Naive thymus-derived CD4-positive, alpha-beta T cell (primary cell): ENCODE measurements around the gene CDK5. TPM values are rescaled to one million over a fixed set of nuclear protein-coding genes. Genes with fewer than 3 reads are reported as not detected.

Experiments used
- ATAC-seq: fragments of 150-1000 bp; cut with Tn5 transposase; 2 replicates; pipeline ENCODE4 v1.10.0; 2021; ENCODE audit warnings: mild to moderate bottlenecking, moderate library complexity
- CTCF ChIA-PET: fragments of 350-600 bp; sonication (Branson Sonifier 250); formaldehyde crosslinking; loops from one replicate; lab custom pipeline; 2021; ENCODE audit warnings: antibody characterized with exemption; lab: Charles Lee
- POLR2A ChIA-PET: fragments of 350-600 bp; sonication (Branson Sonifier 250); formaldehyde crosslinking; loops from one replicate; lab custom pipeline; 2021; ENCODE audit warnings: antibody characterized with exemption, inconsistent platforms; lab: Charles Lee
- DNase-seq, 9 donors: peaks; one replicate each; pipeline versions ENCODE4 v3.0.0 to v3.0.0-alpha.2; 2020 to 2022; ENCODE audit warnings: mixed read lengths in 1 of 9
- H3K27ac ChIP-seq: one replicate; pipeline ENCODE4 v1.7.0; 2013; ENCODE audit warnings: mild to moderate bottlenecking, low read depth, low read length, moderate library complexity
- H3K27me3 ChIP-seq, 2 donors: one replicate each; pipeline ENCODE4 v1.7.0; 2013; ENCODE audit warnings: low read length in 2 of 2, mild to moderate bottlenecking in 2 of 2, moderate library complexity in 2 of 2; ENCODE audit not compliant: control insufficient read depth in 2 of 2, insufficient read depth in 2 of 2
- H3K36me3 ChIP-seq, 3 experiments: 1 replicate in 2 of 3; 2 replicates in 1 of 3; pipeline ENCODE4 v1.7.0; 2013; ENCODE audit warnings: low read length in 3 of 3, mild to moderate bottlenecking in 3 of 3, moderate library complexity in 1 of 3; ENCODE audit not compliant: insufficient read depth in 3 of 3, control insufficient read depth in 2 of 3
- H3K4me1 ChIP-seq, 2 donors: one replicate each; pipeline ENCODE4 v1.7.0; 2013; ENCODE audit warnings: low read length in 2 of 2, mild to moderate bottlenecking in 2 of 2, moderate library complexity in 1 of 2; ENCODE audit not compliant: control insufficient read depth in 2 of 2, insufficient read depth in 2 of 2
- H3K4me3 ChIP-seq: 2 replicates; pipeline ENCODE4 v1.7.0; 2013; ENCODE audit warnings: mild to moderate bottlenecking, low read length
- H3K9me3 ChIP-seq, 3 experiments: 1 replicate in 2 of 3; 2 replicates in 1 of 3; pipeline ENCODE4 v1.7.0; 2013; ENCODE audit warnings: low read length in 3 of 3; ENCODE audit not compliant: control insufficient read depth in 2 of 3
- H3K27ac Mint-ChIP-seq, 9 donors: one replicate each; pipeline ENCODE4 v1.8.0; 2020 to 2022; ENCODE audit warnings: mixed read lengths in 9 of 9, mild to moderate bottlenecking in 8 of 9, moderate library complexity in 5 of 9, inconsistent platforms in 2 of 9
- H3K27me3 Mint-ChIP-seq, 5 donors: one replicate each; pipeline ENCODE4 v1.8.0; 2021 to 2022; ENCODE audit warnings: mixed read lengths in 5 of 5, mild to moderate bottlenecking in 1 of 5
- H3K36me3 Mint-ChIP-seq, 5 donors: one replicate each; pipeline ENCODE4 v1.8.0; 2020 to 2022; ENCODE audit warnings: mixed read lengths in 5 of 5, mild to moderate bottlenecking in 3 of 5, inconsistent platforms in 1 of 5
- H3K4me1 Mint-ChIP-seq, 7 donors: one replicate each; pipeline ENCODE4 v1.8.0; 2020 to 2022; ENCODE audit warnings: mixed read lengths in 7 of 7, mild to moderate bottlenecking in 3 of 7, inconsistent platforms in 1 of 7
- H3K4me3 Mint-ChIP-seq, 10 donors: one replicate each; pipeline ENCODE4 v1.8.0; 2020 to 2022; ENCODE audit warnings: mild to moderate bottlenecking in 10 of 10, mixed read lengths in 10 of 10, moderate library complexity in 6 of 10, inconsistent platforms in 2 of 10
- H3K9me3 Mint-ChIP-seq, 11 donors: one replicate each; pipeline ENCODE4 v1.8.0; 2020 to 2022; ENCODE audit warnings: mixed read lengths in 11 of 11, mild to moderate bottlenecking in 4 of 11, inconsistent platforms in 1 of 11, moderate library complexity in 1 of 11
- intact Hi-C, 2 donors: fragments of 100-400 bp; cut with micrococcal nuclease; formaldehyde crosslinking; loops; one replicate each; pipeline ENCODE4 v1.15.1; 2023
- polyA plus RNA-seq, 2 donors: library from polyadenylated mRNA; unstranded; fragments of 300-500 nt; fragmentation: Illumina TruSeq; gene quantifications; one replicate each; pipeline ENCODE4 v1.2.3, GENCODE V29; 2021
- total RNA-seq, 6 experiments: library from RNA in 5 of 6; stranded (reverse) in 5 of 6; gene quantifications; 1 replicate in 5 of 6; 2 replicates in 1 of 6; pipeline ENCODE4 v1.2.3 and lab custom pipeline; 2021 to 2026

CDK5 gene
- total and polyA plus RNA-seq, 7 experiments from 2014 or later = 4.2 to 20.2 (median 7.7) TPM

DNA sequence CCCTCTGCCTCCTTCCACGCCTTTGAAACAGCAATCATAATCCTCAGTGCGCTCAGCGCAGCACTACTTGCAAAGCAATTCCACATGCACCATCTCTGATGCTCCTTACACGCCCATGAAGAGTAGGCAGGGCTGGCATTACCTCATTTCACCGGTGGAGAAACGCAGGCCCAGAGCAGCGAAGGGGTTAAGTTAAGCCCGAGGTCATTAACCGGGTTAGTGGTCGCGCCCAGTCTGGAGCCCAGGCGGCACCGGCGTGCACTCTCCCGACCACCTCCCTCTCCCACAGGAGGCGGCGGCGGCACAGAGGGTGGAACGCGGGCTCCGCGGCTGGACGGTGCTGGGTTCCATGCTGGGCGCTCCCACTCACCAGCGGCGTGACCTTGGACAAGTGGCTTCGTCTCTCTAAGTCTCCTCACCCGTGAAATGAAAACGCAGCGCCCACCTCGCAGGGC is 22.4 kb upstream of the CDK5 start:
- Mint-ChIP-seq H3K27me3 (peaks cover 0 to 6% (median 0%) of the 10 kb centered on the region in 5 donors), H3K4me3 (peak overlapping the region; percentile 85 to 96 (median 88)), H3K9me3 (peaks cover 0 to 3% (median 0%) of the 10 kb centered on the region in 11 donors), H3K4me1 (peaks cover 20 to 46% (median 33%) of the 10 kb centered on the region in 7 donors), H3K36me3 (peaks cover 0 to 11% (median 0%) of the 10 kb centered on the region in 5 donors), H3K27ac (peak overlapping the region; percentile 72 to 90 (median 87))
- intact Hi-C loops = loop anchor here (1.0 to 10.0 kb wide), 18 partner anchors 22 to 1935 kb away; partner anchors contain the start of genes ABCB8 (in 2 of the 2), RHEB (in 2 of the 2), ABCF2 (in 1 of the 2) and KMT2C (in 1 of the 2)
- ChIA-PET POLR2A (interaction anchor here (1.0 to 1.6 kb wide), 4 partner anchors 18 to 61 kb away, joined by 3 to 10 read pairs (median 4); partner anchors contain the start of genes ABCB8 and SLC4A2), CTCF (no interaction called here)
- Histone ChIP-seq H3K4me3 (peak overlapping the region; percentile 86), H3K9me3 (no peaks in the 10 kb centered on the region), H3K36me3 (peaks cover 0 to 32% (median 0%) of the 10 kb centered on the region in 3 experiments), H3K27ac (peak overlapping the region; percentile 93), H3K4me1 (peaks cover 37 to 39% of the 10 kb centered on the region in 2 donors), H3K27me3 (no peaks in the 10 kb centered on the region)
- ATAC-seq = peak; percentile 0
- peak in 1 of 9 donors; percentile 27 for DNase-seq

DNA sequence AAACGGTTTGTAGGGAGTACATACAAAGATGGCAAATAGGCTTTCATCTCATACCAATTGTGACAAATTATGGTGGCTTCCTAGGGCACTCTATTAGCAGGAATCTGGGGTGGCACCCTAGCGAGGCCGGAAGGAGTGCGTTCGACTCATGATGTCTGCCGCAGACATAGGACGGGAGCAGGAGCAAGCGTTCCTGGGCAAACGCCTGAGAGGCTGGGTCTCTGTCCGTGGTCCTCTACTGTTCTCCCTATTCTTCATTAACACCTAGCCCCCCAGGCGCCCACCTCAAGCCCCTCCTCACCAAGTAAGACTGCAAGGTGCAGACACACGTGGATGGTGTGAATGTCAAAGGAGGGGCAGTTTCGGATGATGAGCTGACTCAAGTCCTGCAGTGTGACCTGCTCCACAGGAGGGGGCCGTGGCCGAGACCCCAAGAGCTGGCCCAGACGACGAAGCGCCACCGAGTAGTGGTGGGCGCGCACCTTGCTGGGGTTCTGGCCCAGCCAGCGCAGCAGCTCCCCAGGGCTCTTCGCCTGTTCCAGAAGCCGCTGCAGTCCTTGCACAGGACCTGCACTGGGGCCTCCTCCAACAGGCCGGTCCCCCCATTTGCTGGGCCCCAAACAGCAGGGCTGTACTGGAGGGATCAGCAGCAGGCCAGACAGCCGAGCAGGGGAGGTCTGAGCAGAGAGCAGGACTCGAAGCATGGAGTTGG is 21.7 kb upstream of the CDK5 start:
- H3K9me3 ChIP-seq = no peaks in the 10 kb centered on the region
- ATAC-seq = no peak
- H3K36me3 ChIP-seq = peaks cover 0 to 40% (median 0%) of the 10 kb centered on the region in 3 experiments
- H3K4me3 Mint-ChIP-seq = peak overlapping the region; percentile 85 to 96 (median 88)
- no peaks in the 10 kb centered on the region for H3K27me3 ChIP-seq
- peak overlapping the region; percentile 72 to 91 (median 88) for H3K27ac Mint-ChIP-seq
- H3K27me3 Mint-ChIP-seq = peaks cover 0 to under 1% (median 0%) of the 10 kb centered on the region in 5 donors
- peak overlapping the region; percentile 93 for H3K27ac ChIP-seq
- H3K4me1 Mint-ChIP-seq = peaks cover 13 to 40% (median 28%) of the 10 kb centered on the region in 7 donors
- no peak for DNase-seq
- H3K4me3 ChIP-seq = peak overlapping the region; percentile 86
- POLR2A ChIA-PET = no interaction called here
- peaks cover 36 to 37% of the 10 kb centered on the region in 2 donors for H3K4me1 ChIP-seq
- intact Hi-C loops = no loop called here
- CTCF ChIA-PET = no interaction called here
- H3K36me3 Mint-ChIP-seq = peaks cover 0 to 10% (median 4%) of the 10 kb centered on the region in 5 donors
- no peaks in the 10 kb centered on the region for H3K9me3 Mint-ChIP-seq

DNA sequence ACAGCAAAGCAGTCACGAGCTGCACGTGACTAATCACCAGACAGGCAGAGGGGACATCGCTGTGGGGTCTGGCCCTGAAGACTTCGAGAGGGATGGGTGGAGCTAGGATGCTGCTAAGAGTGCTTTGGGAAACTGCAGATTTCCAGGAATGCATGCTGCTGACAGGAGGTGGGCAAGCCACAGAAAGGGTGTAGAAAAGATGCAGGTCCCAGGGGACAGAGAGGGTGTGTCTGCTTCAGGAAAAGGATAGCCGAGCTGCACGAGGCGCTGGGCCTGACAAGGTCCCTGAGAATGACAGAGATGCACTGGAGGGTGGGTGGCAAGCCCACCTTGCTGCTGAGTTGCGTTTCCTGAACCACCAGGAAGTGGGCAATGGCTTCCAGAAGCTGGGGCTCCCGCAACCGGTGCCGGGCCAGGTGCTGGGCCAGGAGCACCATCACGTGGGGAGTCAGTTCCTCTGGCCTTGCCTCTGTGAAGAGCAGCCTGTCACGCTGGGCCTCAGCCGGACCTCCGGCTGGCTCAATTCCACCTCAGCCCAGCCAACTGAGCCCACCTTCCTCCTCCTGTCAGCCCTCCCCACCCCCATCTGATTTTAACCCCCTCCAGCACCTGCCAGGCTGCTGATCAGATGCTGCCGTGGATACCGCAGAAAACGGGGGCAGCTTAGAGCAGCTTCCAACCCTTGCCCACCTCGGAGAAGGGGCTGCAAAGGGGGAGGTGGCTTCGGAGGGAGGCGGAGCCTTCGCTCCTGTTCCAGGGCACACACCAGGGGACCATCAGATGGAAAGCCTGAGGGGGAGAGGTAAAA is 20.7 kb upstream of the CDK5 start:
- H3K27me3 Mint-ChIP-seq = no peaks in the 10 kb centered on the region

DNA sequence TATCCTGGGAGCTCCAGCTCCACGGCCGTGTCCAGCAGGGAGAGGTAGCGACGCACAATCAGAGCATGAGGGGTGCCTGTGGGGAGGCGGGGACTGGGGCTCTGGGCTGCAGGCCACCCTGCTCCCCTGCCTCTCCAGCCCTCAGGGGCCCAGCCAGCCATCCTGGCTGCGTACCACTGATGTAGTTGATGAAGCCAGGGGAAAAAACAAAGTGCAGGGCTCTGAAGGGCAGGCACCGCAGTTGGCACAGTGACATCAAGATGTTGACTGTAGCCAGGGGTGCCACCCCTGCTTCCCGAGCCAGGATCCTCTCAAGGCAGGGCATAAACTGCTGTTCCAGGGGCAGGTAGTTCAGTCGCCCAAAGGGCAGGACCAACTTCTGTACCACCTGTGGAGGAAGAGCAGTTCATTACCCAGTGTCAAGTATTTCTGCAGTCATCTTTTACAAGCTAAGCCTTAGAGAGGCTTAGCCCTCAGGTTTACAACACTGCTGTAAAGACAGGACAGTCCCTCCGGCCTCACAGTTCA is 20.1 kb upstream of the CDK5 start:
- Histone ChIP-seq H3K9me3 (no peaks in the 10 kb centered on the region), H3K27ac (no peak overlapping the region), H3K27me3 (no peaks in the 10 kb centered on the region), H3K36me3 (peaks cover 0 to 49% (median 0%) of the 10 kb centered on the region in 3 experiments), H3K4me1 (peaks cover 28 to 29% of the 10 kb centered on the region in 2 donors), H3K4me3 (no peak overlapping the region)
- Mint-ChIP-seq H3K9me3 (no peaks in the 10 kb centered on the region), H3K4me3 (peak overlapping the region in 8 of 10 donors; percentile 33 to 87 (median 66)), H3K27me3 (no peaks in the 10 kb centered on the region), H3K36me3 (peaks cover 0 to 11% (median 4%) of the 10 kb centered on the region in 5 donors), H3K4me1 (peaks cover 9 to 32% (median 21%) of the 10 kb centered on the region in 7 donors), H3K27ac (peak overlapping the region in 8 of 9 donors; percentile 26 to 78 (median 60))
- intact Hi-C loops = no loop called here
- DNase-seq = no peak
- ChIA-PET CTCF (interaction anchor here (1.1 kb wide), 1 partner anchor 33 kb away, joined by 4 read pairs; no protein-coding TSS in a partner anchor), POLR2A (interaction anchor here (1.0 to 1.8 kb wide), 2 partner anchors 10 to 56 kb away, joined by 3 to 4 read pairs; no protein-coding TSS in a partner anchor)
- no peak for ATAC-seq

More for the DNA sequence above, 20.7 kb upstream of the CDK5 start:
- DNase-seq = no peak
- ATAC-seq = no peak
- POLR2A ChIA-PET = interaction anchor here (1.0 kb wide), 1 partner anchor 57 kb away, joined by 3 read pairs; no protein-coding TSS in a partner anchor
- H3K4me1 Mint-ChIP-seq = peaks cover 13 to 35% (median 24%) of the 10 kb centered on the region in 7 donors
- no peak overlapping the region for H3K4me3 ChIP-seq
- H3K9me3 ChIP-seq = no peaks in the 10 kb centered on the region
- H3K27ac ChIP-seq = peak overlapping the region; percentile 10
- CTCF ChIA-PET = interaction anchor here (1.1 kb wide), 1 partner anchor 32 kb away, joined by 4 read pairs; no protein-coding TSS in a partner anchor
- no peaks in the 10 kb centered on the region for H3K27me3 ChIP-seq
- intact Hi-C loops = no loop called here
- H3K36me3 ChIP-seq = peaks cover 0 to 49% (median 0%) of the 10 kb centered on the region in 3 experiments
- no peaks in the 10 kb centered on the region for H3K9me3 Mint-ChIP-seq
- peak overlapping the region; percentile 32 to 96 (median 86) for H3K4me3 Mint-ChIP-seq
- peaks cover 0 to 11% (median 4%) of the 10 kb centered on the region in 5 donors for H3K36me3 Mint-ChIP-seq
- H3K27ac Mint-ChIP-seq = peak overlapping the region; percentile 57 to 91 (median 67)
- H3K4me1 ChIP-seq = peaks cover 30% of the 10 kb centered on the region in 2 donors

DNA sequence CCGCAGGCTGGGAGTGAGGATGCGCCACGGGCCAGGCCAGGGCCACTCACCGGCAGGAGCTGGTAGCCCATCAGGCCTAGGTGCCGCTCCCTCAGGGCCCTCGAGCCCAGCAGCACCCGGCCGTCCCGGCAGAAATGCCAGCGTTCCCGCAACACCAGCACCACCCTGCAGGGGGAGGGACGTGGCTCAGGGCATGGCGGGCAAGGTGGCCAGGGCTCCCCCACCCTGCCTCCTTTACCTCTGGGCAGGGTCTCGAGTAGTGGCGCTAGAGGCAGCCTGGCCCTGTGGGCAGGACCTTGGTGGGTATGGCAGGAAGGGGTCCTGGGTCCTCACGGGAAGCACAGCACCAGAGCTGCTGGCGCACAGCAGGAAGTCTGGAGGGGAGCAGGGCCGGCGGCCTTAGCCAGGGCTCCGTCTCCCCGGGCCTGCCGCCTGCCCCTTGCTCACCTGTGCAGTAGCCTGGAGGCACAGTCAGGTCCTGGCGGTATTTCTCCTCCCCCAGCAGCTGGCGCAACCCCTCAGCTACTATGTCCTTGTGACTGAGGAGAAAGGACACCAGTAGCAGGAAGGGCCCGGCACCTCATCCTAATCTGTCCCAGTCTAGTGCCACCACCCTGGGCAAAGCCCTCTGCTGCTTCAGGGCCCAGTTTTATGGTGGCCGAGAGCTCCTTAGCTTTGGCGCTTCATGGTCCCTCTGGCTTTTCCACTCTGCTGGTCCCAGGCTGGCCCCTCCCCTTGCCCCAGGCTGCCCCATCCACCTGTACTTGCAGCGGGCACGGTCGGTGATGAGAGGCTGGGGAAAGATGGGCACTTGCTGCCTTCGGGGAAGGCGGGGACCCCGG is 19.4 kb upstream of the CDK5 start:
- H3K9me3 Mint-ChIP-seq = no peaks in the 10 kb centered on the region
- ChIA-PET CTCF (interaction anchor here (0.6 to 1.1 kb wide), 2 partner anchors 34 to 283 kb away, joined by 3 to 4 read pairs; no protein-coding TSS in a partner anchor), POLR2A (interaction anchor here (1.0 to 1.8 kb wide), 3 partner anchors 11 to 55 kb away, joined by 3 to 4 read pairs (median 3); no protein-coding TSS in a partner anchor)
- Histone ChIP-seq H3K9me3 (no peaks in the 10 kb centered on the region), H3K27ac (no peak overlapping the region), H3K36me3 (peaks cover 0 to 51% (median 0%) of the 10 kb centered on the region in 3 experiments), H3K4me1 (peaks cover 21 to 22% of the 10 kb centered on the region in 2 donors), H3K4me3 (no peak overlapping the region), H3K27me3 (no peaks in the 10 kb centered on the region)
- H3K27ac Mint-ChIP-seq = no peak overlapping the region
- H3K27me3 Mint-ChIP-seq = no peaks in the 10 kb centered on the region
- no peak overlapping the region for H3K4me3 Mint-ChIP-seq
- H3K4me1 Mint-ChIP-seq = peaks cover 5 to 26% (median 18%) of the 10 kb centered on the region in 7 donors
- peaks cover 0 to 13% (median 4%) of the 10 kb centered on the region in 5 donors for H3K36me3 Mint-ChIP-seq
- DNase-seq (no peak), ATAC-seq (no peak)
- intact Hi-C loops = no loop called here
